WTC11 (cell line): ENCODE results near the gene DENND1B. TPM values are rescaled to one million over a fixed set of nuclear protein-coding genes. Genes with fewer than 3 reads are reported as not detected.

Source experiments
- ATAC-seq: fragments of 200-7000 bp; cut with Tn5 transposase; 2 replicates; pipeline ENCODE4 v1.10.0; 2021; ENCODE audit warnings: mild to moderate bottlenecking, moderate library complexity
- CTCF ChIA-PET: fragments of 300-600 bp; sonication (Branson Sonifier 250); formaldehyde crosslinking; loops from one replicate; lab custom pipeline; 2021; ENCODE audit warnings: antibody characterized with exemption; lab: Charles Lee
- POLR2A ChIA-PET: fragments of 350-600 bp; sonication (Branson Sonifier 250); formaldehyde crosslinking; loops from one replicate; lab custom pipeline; 2021; ENCODE audit warnings: antibody characterized with exemption; lab: Charles Lee
- DNase-seq: peaks from one replicate; pipeline ENCODE4 v3.0.0; 2021; ENCODE audit warnings: low spot score
- H3K27ac Mint-ChIP-seq: 2 replicates; pipeline ENCODE4 v1.8.0; 2021; ENCODE audit warnings: mixed read lengths
- H3K27me3 Mint-ChIP-seq: 2 replicates; pipeline ENCODE4 v1.8.0; 2021; ENCODE audit warnings: low read depth, mild to moderate bottlenecking, moderate library complexity, mixed read lengths
- H3K36me3 Mint-ChIP-seq: 2 replicates; pipeline ENCODE4 v1.8.0; 2021; ENCODE audit warnings: mixed read lengths
- H3K4me1 Mint-ChIP-seq: 2 replicates; pipeline ENCODE4 v1.8.0; 2022; ENCODE audit warnings: mixed read lengths
- H3K4me3 Mint-ChIP-seq: 2 replicates; pipeline ENCODE4 v1.8.0; 2021; ENCODE audit warnings: mild to moderate bottlenecking, moderate library complexity, mixed read lengths
- H3K9me3 Mint-ChIP-seq: 2 replicates; pipeline ENCODE4 v1.8.0; 2021; ENCODE audit warnings: mixed read lengths
- CBFB ChIP-seq: sonication (generic); formaldehyde crosslinking; IDR thresholded peaks from 2 replicates; pipeline ENCODE4 v1.8.1; 2022; ENCODE audit warnings: mild to moderate bottlenecking, low read depth, missing genetic modification reagents
- E2F5 ChIP-seq: sonication (generic); formaldehyde crosslinking; IDR thresholded peaks from 2 replicates; pipeline ENCODE4 v1.8.1; 2022; ENCODE audit warnings: mild to moderate bottlenecking, moderate library complexity, missing genetic modification reagents
- EMX1 ChIP-seq: fragments of 250-450 bp; sonication (Bioruptor Pico); IDR thresholded peaks from 2 replicates; pipeline ENCODE4 v1.8.0; 2021; ENCODE audit warnings: mild to moderate bottlenecking
- ERG ChIP-seq: fragments of 250-450 bp; sonication (Bioruptor Pico); IDR thresholded peaks from 2 replicates; pipeline ENCODE4 v1.8.0; 2021; ENCODE audit warnings: mild to moderate bottlenecking
- FOXP1 ChIP-seq: sonication (generic); formaldehyde crosslinking; IDR thresholded peaks from 2 replicates; pipeline ENCODE4 v1.8.0; 2022; ENCODE audit warnings: missing genetic modification reagents, mild to moderate bottlenecking, moderate library complexity, borderline replicate concordance
- FOXP4 ChIP-seq: sonication (generic); formaldehyde crosslinking; IDR thresholded peaks from 2 replicates; pipeline ENCODE4 v1.8.0; 2022; ENCODE audit warnings: mild to moderate bottlenecking, missing genetic modification reagents
- GTF2I ChIP-seq: fragments of 250-450 bp; sonication (Bioruptor Pico); conservative IDR thresholded peaks from 2 replicates; pipeline ENCODE4 v1.4.0; 2021; ENCODE audit warnings: mild to moderate bottlenecking
- HMGA2 ChIP-seq: fragments of 250-450 bp; sonication (Bioruptor Pico); IDR thresholded peaks from 2 replicates; pipeline ENCODE4 v1.4.0; 2021; ENCODE audit warnings: mild to moderate bottlenecking, moderate library complexity
- HMGXB4 ChIP-seq: sonication (generic); formaldehyde crosslinking; IDR thresholded peaks from 2 replicates; pipeline ENCODE4 v1.8.1; 2023; ENCODE audit warnings: mild to moderate bottlenecking, moderate library complexity, missing genetic modification reagents
- IRF2 ChIP-seq: sonication (generic); formaldehyde crosslinking; IDR thresholded peaks from 2 replicates; pipeline ENCODE4 v1.8.0; 2022; ENCODE audit warnings: low read depth, missing genetic modification reagents, borderline replicate concordance
- MLX ChIP-seq: sonication (generic); formaldehyde crosslinking; IDR thresholded peaks from 2 replicates; pipeline ENCODE4 v1.8.1; 2023; ENCODE audit warnings: mild to moderate bottlenecking, missing genetic modification reagents, moderate library complexity
- PREB ChIP-seq: sonication (generic); formaldehyde crosslinking; IDR thresholded peaks from 2 replicates; pipeline ENCODE4 v1.8.1; 2022; ENCODE audit warnings: mild to moderate bottlenecking, missing genetic modification reagents, moderate library complexity, borderline replicate concordance
- SMAD3 ChIP-seq: sonication (generic); formaldehyde crosslinking; IDR thresholded peaks from 2 replicates; pipeline ENCODE4 v1.8.0; 2022; ENCODE audit warnings: missing genetic modification reagents, mild to moderate bottlenecking, borderline replicate concordance
- SOX15 ChIP-seq: fragments of 250-450 bp; sonication (Bioruptor Pico); IDR thresholded peaks from 2 replicates; pipeline ENCODE4 v1.9.0; 2021; ENCODE audit warnings: mild to moderate bottlenecking
- TEAD1 ChIP-seq: sonication (generic); formaldehyde crosslinking; IDR thresholded peaks from 2 replicates; pipeline ENCODE4 v1.8.0; 2022; ENCODE audit warnings: mild to moderate bottlenecking, missing genetic modification reagents
- TEAD4 ChIP-seq: sonication (generic); formaldehyde crosslinking; IDR thresholded peaks from 2 replicates; pipeline ENCODE4 v1.8.0; 2022; ENCODE audit warnings: mild to moderate bottlenecking, missing genetic modification reagents
- USF1 ChIP-seq: sonication (generic); formaldehyde crosslinking; IDR thresholded peaks from 2 replicates; pipeline ENCODE4 v1.8.0; 2022; ENCODE audit warnings: mild to moderate bottlenecking, missing genetic modification reagents
- ZMAT4 ChIP-seq: fragments of 250-450 bp; sonication (Bioruptor Pico); IDR thresholded peaks from 2 replicates; pipeline ENCODE4 v1.9.0; 2021; ENCODE audit warnings: mild to moderate bottlenecking
- ZNF121 ChIP-seq: sonication (generic); formaldehyde crosslinking; IDR thresholded peaks from 2 replicates; pipeline ENCODE4 v1.8.0; 2023; ENCODE audit warnings: missing genetic modification reagents
- ZNF416 ChIP-seq: fragments of 250-450 bp; sonication (Bioruptor Pico); IDR thresholded peaks from 2 replicates; pipeline ENCODE4 v1.9.0; 2021; ENCODE audit warnings: mild to moderate bottlenecking, inconsistent platforms
- ZNF512 ChIP-seq: sonication (generic); formaldehyde crosslinking; IDR thresholded peaks from 2 replicates; pipeline ENCODE4 v1.8.1; 2022; ENCODE audit warnings: missing genetic modification reagents, borderline replicate concordance
- total RNA-seq: library from RNA; stranded (reverse); gene quantifications from 3 replicates; pipeline ENCODE4 v1.2.3, GENCODE V29; 2021

The DENND1B gene
- total RNA-seq, 1 experiment from 2014 or later, result 4.3 TPM

- Mint-ChIP-seq H3K4me3 (no peak overlapping the region), H3K9me3 (no peaks in the 10 kb centered on the region), H3K4me1 (peaks cover 9% of the 10 kb centered on the region), H3K27me3 (no peaks in the 10 kb centered on the region), H3K36me3 (no peaks in the 10 kb centered on the region), H3K27ac (no peak overlapping the region)
- DNase-seq (no peak), ATAC-seq (peak; percentile 80)
- TF ChIP-seq FOXP1 (CRISPR knock-in tag) (no peak), ERG (no peak), SMAD3 (CRISPR knock-in tag) (no peak), MLX (CRISPR knock-in tag) (no peak), TEAD1 (CRISPR knock-in tag) (no peak), EMX1 (CRISPR knock-in tag) (no peak), ZMAT4 (no peak), TEAD4 (CRISPR knock-in tag) (no peak), ZNF416 (no peak), SOX15 (CRISPR knock-in tag) (no peak), CBFB (CRISPR knock-in tag) (no peak), E2F5 (CRISPR knock-in tag) (no peak)
- CTCF ChIA-PET, result no interaction called here
- POLR2A ChIA-PET, result no interaction called here
Observed at GRCh38 chr1:197595304-197595904, 179.9 kb downstream of the DENND1B start.

- Mint-ChIP-seq H3K27me3 (no peaks in the 10 kb centered on the region), H3K27ac (no peak overlapping the region), H3K4me1 (peaks cover 9% of the 10 kb centered on the region), H3K9me3 (peaks cover 4% of the 10 kb centered on the region)
- no peak for DNase-seq
- CTCF ChIA-PET, result no interaction called here
- TF ChIP-seq GTF2I, result no peak
- TF ChIP-seq, all 79 proteins: peak for 0
- no peak for ATAC-seq
- Mint-ChIP-seq H3K4me3 (no peak overlapping the region), H3K36me3 (no peaks in the 10 kb centered on the region)
- POLR2A ChIA-PET, result no interaction called here
Observed at GRCh38 chr1:197590687-197591086, 184.6 kb downstream of the DENND1B start.

GRCh38 chr1:197585809-197586208 is 189.5 kb downstream of the DENND1B start:
- no peaks in the 10 kb centered on the region for H3K27me3 Mint-ChIP-seq
- no peaks in the 10 kb centered on the region for H3K36me3 Mint-ChIP-seq
- ATAC-seq (no peak), DNase-seq (no peak)
- ChIA-PET POLR2A (no interaction called here), CTCF (no interaction called here)
- no peak overlapping the region for H3K4me3 Mint-ChIP-seq
- no peak overlapping the region for H3K27ac Mint-ChIP-seq
- peaks cover 4% of the 10 kb centered on the region for H3K9me3 Mint-ChIP-seq
- H3K4me1 Mint-ChIP-seq, result no peaks in the 10 kb centered on the region
- TF ChIP-seq PREB (CRISPR knock-in tag) (no peak), HMGA2 (CRISPR knock-in tag) (no peak), ZNF512 (CRISPR knock-in tag) (no peak), TEAD1 (CRISPR knock-in tag) (no peak), ZNF121 (CRISPR knock-in tag) (no peak), FOXP4 (CRISPR knock-in tag) (no peak), IRF2 (CRISPR knock-in tag) (no peak), ZNF416 (no peak), HMGXB4 (CRISPR knock-in tag) (no peak), USF1 (CRISPR knock-in tag) (no peak)
